Measurements from ENCODE around the gene MAFF.

Gene MAFF

DNA sequence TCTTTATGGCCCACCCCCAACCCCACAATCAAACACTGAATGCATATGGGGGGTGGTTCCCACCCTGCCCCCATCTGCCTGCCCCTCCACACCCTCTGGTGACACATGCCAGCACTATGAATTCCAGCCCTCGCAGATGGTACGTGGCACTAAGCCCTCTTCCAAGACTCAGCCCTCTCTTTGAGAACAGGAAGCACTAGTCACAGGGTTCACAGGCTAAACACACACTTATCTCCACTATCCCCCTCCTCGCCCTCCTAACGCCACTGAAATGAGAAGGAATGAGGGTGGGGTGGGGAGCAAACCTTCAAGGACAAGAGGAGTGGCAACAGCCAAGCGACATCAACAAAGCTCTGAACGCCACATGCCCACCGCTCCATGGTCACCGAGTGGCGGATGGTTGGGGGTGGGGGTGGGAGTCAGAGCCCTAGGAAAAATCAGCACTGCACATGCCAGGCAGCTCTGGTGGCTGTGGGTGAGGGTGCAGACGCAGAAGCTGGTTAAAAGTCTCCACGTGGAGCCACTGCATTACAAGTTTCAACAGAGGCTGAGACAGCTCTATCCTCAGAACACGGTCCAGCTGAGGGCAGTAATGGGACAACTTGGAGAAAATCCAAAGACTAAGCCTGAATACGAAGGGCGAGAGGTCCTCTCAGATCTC is 37.4 kb downstream of the MAFF start:
- Histone ChIP-seq H3K27me3 (ENCODE audit: control insufficient read depth in 1 of 2, insufficient read depth in 2 of 2, low read length in 2 of 2) (no peaks in the 10 kb centered on the region), H3K27ac (ENCODE audit: low read length) (peak overlapping the region; percentile 37), H3K4me1 (ENCODE audit: control insufficient read depth, insufficient read depth, low read length) (peaks cover 29% of the 10 kb centered on the region), H3K4me3 (ENCODE audit: low read length in 2 of 2) (no peak overlapping the region), H3K9ac (ENCODE audit: low read length in 2 of 2) (no peak overlapping the region), H3K36me3 (ENCODE audit: control insufficient read depth in 2 of 2, insufficient read depth in 2 of 2, low read length in 2 of 2) (peaks cover 21 to 24% of the 10 kb centered on the region in 2 donors), H3K9me3 (ENCODE audit: control insufficient read depth in 2 of 2, low read length in 2 of 2) (no peaks in the 10 kb centered on the region)

DNA sequence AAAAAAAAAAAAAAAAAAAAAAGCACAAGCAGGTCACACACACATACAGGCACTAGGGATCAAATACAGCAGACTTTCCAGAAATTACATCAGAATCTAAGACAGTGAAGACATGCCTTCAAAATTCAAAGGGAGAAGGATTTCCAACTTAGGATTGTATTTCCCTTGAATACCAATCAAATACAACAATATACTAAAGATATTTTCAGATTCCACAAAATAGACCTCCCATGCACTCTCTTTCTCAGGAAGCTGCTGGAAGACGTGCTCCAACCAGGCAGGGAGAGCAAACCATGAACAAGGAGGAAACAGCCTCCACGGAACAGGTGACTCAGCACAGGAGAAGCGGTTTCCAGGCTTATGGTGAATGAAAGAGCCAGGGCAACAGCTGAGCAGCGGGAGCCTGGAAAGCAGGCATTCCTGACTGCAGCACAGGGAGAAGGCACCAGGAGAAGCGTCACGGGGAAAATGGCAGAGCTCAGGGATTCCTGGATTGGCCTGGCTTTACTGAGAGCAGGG is 39.0 kb downstream of the MAFF start:
- Histone ChIP-seq H3K27me3 (ENCODE audit: control insufficient read depth in 1 of 2, insufficient read depth in 2 of 2, low read length in 2 of 2) (no peaks in the 10 kb centered on the region), H3K9me3 (ENCODE audit: control insufficient read depth in 2 of 2, low read length in 2 of 2) (no peaks in the 10 kb centered on the region), H3K36me3 (ENCODE audit: control insufficient read depth in 2 of 2, insufficient read depth in 2 of 2, low read length in 2 of 2) (peaks cover 14 to 18% of the 10 kb centered on the region in 2 donors), H3K27ac (ENCODE audit: low read length) (no peak overlapping the region), H3K9ac (ENCODE audit: low read length in 2 of 2) (peak overlapping the region in 1 of 2 donors; percentile 10), H3K4me3 (ENCODE audit: low read length in 2 of 2) (no peak overlapping the region), H3K4me1 (ENCODE audit: control insufficient read depth, insufficient read depth, low read length) (peaks cover 29% of the 10 kb centered on the region)

DNA sequence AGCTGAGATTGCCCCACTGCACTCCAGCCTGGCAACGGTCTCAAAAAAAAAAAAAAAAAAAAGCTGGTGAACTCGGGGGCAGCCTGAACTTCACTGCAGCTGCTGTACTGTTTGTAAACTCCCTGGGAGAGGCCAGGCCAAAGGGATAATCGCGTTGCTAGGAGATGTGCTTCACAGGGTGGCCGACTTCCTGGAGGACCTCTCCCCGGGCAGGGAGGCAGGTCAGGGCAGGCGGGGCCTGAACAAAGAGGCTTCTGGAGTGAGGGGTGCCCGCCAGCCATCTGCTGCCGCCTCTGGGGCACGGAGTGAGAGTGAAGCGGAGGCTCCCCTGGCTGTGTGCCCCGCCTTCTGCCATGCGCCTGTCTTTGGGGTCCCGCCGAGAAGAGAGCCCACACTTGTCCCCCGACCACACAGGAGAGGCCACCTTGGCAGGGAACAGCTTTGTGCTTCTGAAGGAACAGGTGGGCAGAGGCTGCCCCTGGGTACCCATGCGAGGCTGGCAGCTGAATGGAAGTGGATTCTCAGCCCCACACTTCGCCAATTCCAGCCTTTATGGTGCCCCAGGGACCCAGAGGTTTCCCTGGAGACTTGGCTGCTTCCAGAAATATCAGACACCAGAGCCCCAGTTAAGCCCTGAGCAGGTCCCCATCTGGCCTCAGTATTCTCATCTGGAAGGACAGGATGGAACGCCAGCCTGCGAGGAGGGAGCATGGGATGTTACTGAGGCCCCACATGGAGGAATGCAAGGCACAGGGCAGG is 41.4 kb downstream of the MAFF start:
- H3K4me1 ChIP-seq (ENCODE audit: control insufficient read depth, insufficient read depth, low read length) = peaks cover 40% of the 10 kb centered on the region
- H3K27ac ChIP-seq (ENCODE audit: low read length) = no peak overlapping the region
- no peak overlapping the region for H3K9ac ChIP-seq (ENCODE audit: low read length in 2 of 2)

DNA sequence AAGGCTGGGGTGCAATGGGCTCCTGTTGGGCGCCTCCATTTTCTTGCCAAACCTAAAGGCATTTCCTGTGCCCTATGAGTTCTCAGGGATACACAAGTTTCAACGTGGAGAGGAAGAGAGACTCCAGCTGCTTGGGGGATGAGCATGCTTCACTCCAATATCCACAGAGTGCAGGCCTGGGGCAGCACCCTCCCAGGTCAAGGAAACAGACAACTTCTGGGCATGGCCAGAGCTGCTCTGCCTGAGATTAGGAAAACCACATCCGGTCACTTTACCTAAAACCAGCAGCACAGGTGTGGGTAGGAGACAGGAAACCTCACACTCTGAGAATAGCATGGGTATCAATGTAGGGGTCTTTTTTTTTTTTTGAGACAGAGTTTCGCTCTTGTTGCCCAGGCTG is 42.3 kb downstream of the MAFF start:
- no peak overlapping the region for H3K27ac ChIP-seq (ENCODE audit: low read length)
- H3K9ac ChIP-seq (ENCODE audit: low read length in 2 of 2) = no peak overlapping the region
- H3K27me3 ChIP-seq (ENCODE audit: control insufficient read depth in 1 of 2, insufficient read depth in 2 of 2, low read length in 2 of 2) = no peaks in the 10 kb centered on the region
- peaks cover 12 to 27% of the 10 kb centered on the region in 2 donors for H3K36me3 ChIP-seq (ENCODE audit: control insufficient read depth in 2 of 2, insufficient read depth in 2 of 2, low read length in 2 of 2)
- H3K9me3 ChIP-seq (ENCODE audit: control insufficient read depth in 2 of 2, low read length in 2 of 2) = no peaks in the 10 kb centered on the region
- peaks cover 31% of the 10 kb centered on the region for H3K4me1 ChIP-seq (ENCODE audit: control insufficient read depth, insufficient read depth, low read length)
- H3K4me3 ChIP-seq (ENCODE audit: low read length in 2 of 2) = no peak overlapping the region

More for the DNA sequence above, 41.4 kb downstream of the MAFF start:
- Histone ChIP-seq H3K9me3 (ENCODE audit: control insufficient read depth in 2 of 2, low read length in 2 of 2) (no peaks in the 10 kb centered on the region), H3K36me3 (ENCODE audit: control insufficient read depth in 2 of 2, insufficient read depth in 2 of 2, low read length in 2 of 2) (peaks cover 12 to 27% of the 10 kb centered on the region in 2 donors), H3K27me3 (ENCODE audit: control insufficient read depth in 1 of 2, insufficient read depth in 2 of 2, low read length in 2 of 2) (no peaks in the 10 kb centered on the region), H3K4me3 (ENCODE audit: low read length in 2 of 2) (no peak overlapping the region)

DNA sequence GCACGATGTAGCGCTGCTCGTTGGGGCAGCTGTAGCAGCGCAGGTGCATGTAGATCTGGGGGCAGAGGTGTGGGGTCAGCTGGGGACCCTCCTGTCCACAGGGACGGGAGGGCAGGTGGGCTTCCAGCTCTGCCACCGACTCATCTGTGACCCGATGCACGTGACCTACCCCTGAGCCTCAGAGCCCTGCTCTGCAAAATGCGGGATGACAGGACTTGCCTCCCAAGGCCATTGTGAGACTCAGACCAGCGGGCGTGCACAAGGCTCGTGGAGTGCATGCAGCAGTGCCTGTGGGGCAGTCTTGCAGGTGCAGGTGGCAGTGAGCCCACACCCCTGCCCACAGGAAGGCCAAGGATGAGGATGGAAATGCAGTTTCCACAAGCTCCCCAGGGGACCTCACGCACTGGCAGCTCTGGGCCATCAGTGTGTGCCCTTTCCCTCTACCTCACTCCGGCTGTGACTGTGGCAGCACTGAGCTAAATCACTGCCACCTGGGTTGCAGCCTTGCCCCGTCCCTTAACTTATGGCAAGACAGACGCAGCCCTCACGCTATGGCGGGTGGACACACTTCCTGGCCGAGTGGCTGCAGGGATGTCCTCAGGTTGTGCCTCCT is 44.4 kb downstream of the MAFF start:
- no peak overlapping the region for H3K4me3 ChIP-seq (ENCODE audit: low read length in 2 of 2)
- H3K9ac ChIP-seq (ENCODE audit: low read length in 2 of 2) = no peak overlapping the region
- H3K4me1 ChIP-seq (ENCODE audit: control insufficient read depth, insufficient read depth, low read length) = peaks cover 32% of the 10 kb centered on the region
- peaks cover 12 to 27% of the 10 kb centered on the region in 2 donors for H3K36me3 ChIP-seq (ENCODE audit: control insufficient read depth in 2 of 2, insufficient read depth in 2 of 2, low read length in 2 of 2)
- H3K9me3 ChIP-seq (ENCODE audit: control insufficient read depth in 2 of 2, low read length in 2 of 2) = no peaks in the 10 kb centered on the region
- no peak overlapping the region for H3K27ac ChIP-seq (ENCODE audit: low read length)
- H3K27me3 ChIP-seq (ENCODE audit: control insufficient read depth in 1 of 2, insufficient read depth in 2 of 2, low read length in 2 of 2) = no peaks in the 10 kb centered on the region

DNA sequence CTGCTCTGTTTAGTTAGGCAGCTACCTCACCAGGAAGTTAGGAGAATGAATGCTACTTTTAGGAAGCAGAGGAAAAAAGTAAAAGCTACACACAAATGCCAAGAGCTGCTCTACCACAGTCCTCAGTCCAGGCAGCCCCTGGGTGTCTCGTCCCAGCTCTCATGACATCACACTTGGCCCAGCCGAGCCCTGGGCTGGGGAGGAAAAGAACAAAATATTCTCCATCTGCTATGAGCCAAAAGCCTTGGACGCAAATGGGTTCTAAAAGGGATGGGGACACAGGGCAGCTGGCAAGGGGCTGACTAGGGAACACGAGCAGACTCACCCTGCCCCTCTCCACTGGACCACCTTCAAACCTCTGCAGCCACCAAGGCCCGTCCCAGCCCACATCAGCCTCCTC is 44.9 kb downstream of the MAFF start:
- Histone ChIP-seq H3K27ac (ENCODE audit: low read length) (peak overlapping the region; percentile 11), H3K36me3 (ENCODE audit: control insufficient read depth in 2 of 2, insufficient read depth in 2 of 2, low read length in 2 of 2) (peaks cover 12 to 27% of the 10 kb centered on the region in 2 donors), H3K9me3 (ENCODE audit: control insufficient read depth in 2 of 2, low read length in 2 of 2) (no peaks in the 10 kb centered on the region), H3K27me3 (ENCODE audit: control insufficient read depth in 1 of 2, insufficient read depth in 2 of 2, low read length in 2 of 2) (no peaks in the 10 kb centered on the region), H3K9ac (ENCODE audit: low read length in 2 of 2) (peak overlapping the region in 1 of 2 donors; percentile 29), H3K4me3 (ENCODE audit: low read length in 2 of 2) (no peak overlapping the region), H3K4me1 (ENCODE audit: control insufficient read depth, insufficient read depth, low read length) (peaks cover 32% of the 10 kb centered on the region)

DNA sequence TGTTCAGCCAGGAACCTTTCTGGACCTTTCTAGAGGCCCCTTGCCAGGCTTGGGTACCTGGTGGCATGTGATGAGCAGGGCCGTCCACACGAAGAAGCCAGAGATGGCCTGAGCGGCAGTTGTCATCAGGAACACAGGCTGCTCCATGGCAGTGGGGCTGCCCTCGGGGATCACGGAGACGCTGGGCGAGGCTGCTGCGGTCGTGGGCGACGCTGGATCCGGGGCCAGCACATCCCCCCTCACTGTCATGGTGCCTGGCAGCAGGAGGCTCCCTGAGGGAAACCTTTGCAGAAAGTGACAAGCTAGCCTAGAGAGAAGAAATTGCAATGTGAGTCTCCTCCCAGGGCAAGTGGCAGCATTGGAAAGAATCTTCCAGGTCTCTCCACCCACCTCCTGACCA is 45.9 kb downstream of the MAFF start:
- no peak overlapping the region for H3K27ac ChIP-seq (ENCODE audit: low read length)

DNA sequence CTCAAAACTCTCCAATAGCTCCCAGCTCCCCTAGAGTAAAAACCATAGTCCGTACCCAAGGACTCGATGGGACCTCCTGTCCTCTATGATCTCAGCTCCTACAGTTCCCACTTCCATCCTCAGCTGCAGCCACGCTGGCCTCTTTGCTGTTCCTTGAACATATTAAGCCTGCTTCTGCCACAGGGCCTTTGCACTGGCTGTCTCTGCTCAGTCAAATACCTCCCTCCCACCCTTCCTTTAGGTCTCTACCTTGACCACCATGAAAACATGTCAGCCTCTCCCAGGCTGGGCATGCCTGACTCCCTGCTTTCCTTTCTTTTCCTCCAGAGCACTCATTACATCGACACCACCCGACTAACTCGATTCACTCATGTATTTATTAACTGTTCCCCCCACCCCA is 46.5 kb downstream of the MAFF start:
- Histone ChIP-seq H3K4me1 (ENCODE audit: control insufficient read depth, insufficient read depth, low read length) (peaks cover 30% of the 10 kb centered on the region), H3K36me3 (ENCODE audit: control insufficient read depth in 2 of 2, insufficient read depth in 2 of 2, low read length in 2 of 2) (peaks cover 12 to 27% of the 10 kb centered on the region in 2 donors), H3K9ac (ENCODE audit: low read length in 2 of 2) (no peak overlapping the region), H3K9me3 (ENCODE audit: control insufficient read depth in 2 of 2, low read length in 2 of 2) (no peaks in the 10 kb centered on the region), H3K27ac (ENCODE audit: low read length) (no peak overlapping the region), H3K4me3 (ENCODE audit: low read length in 2 of 2) (no peak overlapping the region), H3K27me3 (ENCODE audit: control insufficient read depth in 1 of 2, insufficient read depth in 2 of 2, low read length in 2 of 2) (no peaks in the 10 kb centered on the region)

More for the DNA sequence above, 45.9 kb downstream of the MAFF start:
- peaks cover 34% of the 10 kb centered on the region for H3K4me1 ChIP-seq (ENCODE audit: control insufficient read depth, insufficient read depth, low read length)
- peaks cover 12 to 27% of the 10 kb centered on the region in 2 donors for H3K36me3 ChIP-seq (ENCODE audit: control insufficient read depth in 2 of 2, insufficient read depth in 2 of 2, low read length in 2 of 2)
- H3K27me3 ChIP-seq (ENCODE audit: control insufficient read depth in 1 of 2, insufficient read depth in 2 of 2, low read length in 2 of 2) = no peaks in the 10 kb centered on the region
- no peak overlapping the region for H3K4me3 ChIP-seq (ENCODE audit: low read length in 2 of 2)
- no peaks in the 10 kb centered on the region for H3K9me3 ChIP-seq (ENCODE audit: control insufficient read depth in 2 of 2, low read length in 2 of 2)
- no peak overlapping the region for H3K9ac ChIP-seq (ENCODE audit: low read length in 2 of 2)

DNA sequence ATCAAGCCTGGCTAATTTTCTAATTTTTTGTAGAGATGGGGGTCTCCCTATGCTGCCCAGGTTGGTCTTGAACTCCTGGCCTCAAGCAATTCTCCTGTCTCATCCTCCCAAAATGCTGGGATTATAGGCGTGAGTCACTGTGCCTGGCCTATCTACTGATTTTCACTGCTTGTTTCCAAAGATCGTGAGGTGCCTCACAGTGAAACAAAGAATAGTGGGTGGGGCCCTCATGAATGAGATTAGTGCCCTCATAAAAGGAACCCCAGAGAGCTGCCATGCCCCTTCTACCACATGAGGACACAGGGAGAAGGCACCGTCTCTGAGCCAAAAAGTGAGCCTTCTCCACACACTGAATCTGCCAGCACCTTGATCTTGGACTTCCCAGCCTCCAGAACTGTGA is 47.5 kb downstream of the MAFF start:
- Histone ChIP-seq H3K9ac (ENCODE audit: low read length in 2 of 2) (no peak overlapping the region), H3K36me3 (ENCODE audit: control insufficient read depth in 2 of 2, insufficient read depth in 2 of 2, low read length in 2 of 2) (peaks cover 8 to 22% of the 10 kb centered on the region in 2 donors), H3K27me3 (ENCODE audit: control insufficient read depth in 1 of 2, insufficient read depth in 2 of 2, low read length in 2 of 2) (no peaks in the 10 kb centered on the region), H3K27ac (ENCODE audit: low read length) (no peak overlapping the region), H3K4me3 (ENCODE audit: low read length in 2 of 2) (no peak overlapping the region), H3K4me1 (ENCODE audit: control insufficient read depth, insufficient read depth, low read length) (peaks cover 27% of the 10 kb centered on the region), H3K9me3 (ENCODE audit: control insufficient read depth in 2 of 2, low read length in 2 of 2) (no peaks in the 10 kb centered on the region)

DNA sequence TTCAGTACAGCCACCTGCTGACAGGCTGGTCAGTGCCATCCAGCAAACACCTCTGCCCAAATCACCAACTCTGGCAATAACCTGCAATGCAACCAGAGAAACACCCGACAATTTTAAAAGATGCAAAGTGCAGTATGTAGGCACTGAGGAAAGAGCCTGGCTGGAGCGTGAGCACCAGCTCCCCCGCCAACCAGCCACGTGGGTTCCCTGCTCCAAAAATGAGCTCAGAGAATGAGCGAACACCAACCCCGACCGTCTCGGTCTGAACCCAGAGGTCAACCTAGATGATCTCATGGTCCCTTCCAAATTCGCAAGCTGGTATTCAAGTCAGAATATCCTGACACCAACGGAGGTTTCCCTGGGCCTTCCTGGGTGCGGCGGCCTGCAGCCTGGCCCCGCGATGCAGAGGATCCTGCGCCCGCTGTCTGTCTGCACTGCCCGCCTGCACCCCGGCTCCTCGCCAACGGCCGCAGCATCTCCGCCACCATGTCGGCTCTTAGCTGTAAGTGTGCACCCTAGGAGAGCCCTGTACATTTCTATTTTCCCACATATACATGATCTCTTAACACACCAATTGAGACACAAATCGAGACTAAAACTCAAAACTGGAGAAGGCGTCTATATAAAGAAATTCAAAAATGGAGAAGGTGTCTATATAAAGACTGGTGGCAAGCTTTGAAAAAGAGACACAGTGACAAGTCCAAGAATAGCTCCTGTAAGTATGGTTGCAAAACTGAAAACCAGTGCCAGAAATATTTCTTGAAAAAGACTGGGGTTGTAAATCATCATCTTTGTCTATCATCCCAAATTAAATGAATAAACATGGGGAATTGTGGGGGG is 48.2 kb downstream of the MAFF start:
- Histone ChIP-seq H3K36me3 (ENCODE audit: control insufficient read depth in 2 of 2, insufficient read depth in 2 of 2, low read length in 2 of 2) (peaks cover 5 to 17% of the 10 kb centered on the region in 2 donors), H3K9ac (ENCODE audit: low read length in 2 of 2) (no peak overlapping the region), H3K9me3 (ENCODE audit: control insufficient read depth in 2 of 2, low read length in 2 of 2) (no peaks in the 10 kb centered on the region), H3K4me3 (ENCODE audit: low read length in 2 of 2) (no peak overlapping the region), H3K27me3 (ENCODE audit: control insufficient read depth in 1 of 2, insufficient read depth in 2 of 2, low read length in 2 of 2) (no peaks in the 10 kb centered on the region), H3K27ac (ENCODE audit: low read length) (no peak overlapping the region), H3K4me1 (ENCODE audit: control insufficient read depth, insufficient read depth, low read length) (peaks cover 27% of the 10 kb centered on the region)

Measured in stomach smooth muscle (tissue), 2 donors.